Stimulated activated CD4-positive, alpha-beta T cell treated with anti-CD3 and anti-CD28 coated beads, Interleukin-2, amount 100 ng/mL, for 48 hours (primary cell): ENCODE measurements around the gene NKPD1.

Experiments used
- DNase-seq, 2 donors: peaks; one replicate each; pipeline ENCODE4 v3.0.0-alpha.2; 2020

The NKPD1 gene

GRCh38 chr19:45113628-45114027 lies 47.2 kb downstream of the NKPD1 start:
- no peak for DNase-seq

GRCh38 chr19:45112111-45112827 lies 48.5 kb downstream of the NKPD1 start:
- no peak for DNase-seq
